Anterior cingulate cortex (tissue), 58 donors: ENCODE measurements around the gene LYZL4.

Experiments used
- DNase-seq, 58 donors: peaks; one replicate each; lab custom pipeline; 2025; lab: John Stamatoyannopoulos, UW

Gene LYZL4

DNA sequence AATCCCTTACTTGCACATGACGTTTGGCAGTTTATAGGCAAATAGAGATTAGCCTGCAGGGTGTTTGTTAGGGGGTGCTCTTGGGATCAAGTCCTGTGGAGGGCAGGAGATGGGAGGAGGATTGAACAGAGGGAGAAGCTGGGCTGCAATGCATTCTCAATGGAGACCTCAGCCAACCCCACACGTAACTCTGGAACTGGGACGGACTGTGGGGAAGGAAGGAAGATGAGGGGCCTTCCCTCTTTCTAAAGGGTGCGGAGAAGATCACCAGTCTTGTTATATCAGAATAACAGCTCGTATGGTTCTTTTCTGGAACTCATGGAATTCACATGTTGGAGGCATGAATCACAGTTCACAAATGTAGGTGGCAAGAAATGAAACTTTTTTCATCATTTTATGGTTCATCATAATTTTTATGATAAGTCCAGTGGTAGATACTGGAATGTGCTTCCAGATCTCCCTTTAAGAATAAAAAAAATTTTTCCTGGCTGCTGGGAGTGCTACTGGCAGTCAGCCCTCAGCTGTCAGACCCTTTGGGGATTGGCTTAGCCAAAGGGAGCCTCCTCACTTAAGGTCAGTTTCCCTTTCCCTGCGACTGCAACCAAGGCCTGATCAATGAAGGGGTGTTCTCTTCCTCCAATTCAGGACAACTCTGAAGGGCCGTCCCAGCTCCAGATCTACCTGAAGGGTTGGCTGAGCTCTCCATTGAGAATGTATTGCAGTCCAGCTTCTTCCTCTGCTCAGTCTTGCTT, 20.5 kb upstream of the LYZL4 start:
- no peak for DNase-seq

DNA sequence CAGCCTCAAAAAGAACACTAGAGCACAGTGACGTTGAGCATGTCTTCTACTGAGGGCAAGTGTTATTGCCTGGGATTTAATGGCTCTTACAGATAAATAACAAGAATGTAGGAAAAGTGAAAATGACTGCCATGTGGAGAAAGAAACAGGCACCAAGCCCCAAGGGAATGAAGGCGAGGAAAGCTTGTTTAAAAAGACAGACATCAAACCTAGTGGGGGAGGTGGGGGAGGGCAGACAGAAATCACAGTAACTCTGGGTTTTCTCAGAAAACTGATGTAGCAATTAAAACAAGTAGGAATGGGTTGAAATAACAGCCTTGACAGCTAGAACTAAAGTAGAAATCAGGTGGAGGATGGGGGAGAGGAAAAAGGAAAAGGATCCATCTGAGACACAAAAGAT, 18.4 kb upstream of the LYZL4 start:
- no peak for DNase-seq

DNA sequence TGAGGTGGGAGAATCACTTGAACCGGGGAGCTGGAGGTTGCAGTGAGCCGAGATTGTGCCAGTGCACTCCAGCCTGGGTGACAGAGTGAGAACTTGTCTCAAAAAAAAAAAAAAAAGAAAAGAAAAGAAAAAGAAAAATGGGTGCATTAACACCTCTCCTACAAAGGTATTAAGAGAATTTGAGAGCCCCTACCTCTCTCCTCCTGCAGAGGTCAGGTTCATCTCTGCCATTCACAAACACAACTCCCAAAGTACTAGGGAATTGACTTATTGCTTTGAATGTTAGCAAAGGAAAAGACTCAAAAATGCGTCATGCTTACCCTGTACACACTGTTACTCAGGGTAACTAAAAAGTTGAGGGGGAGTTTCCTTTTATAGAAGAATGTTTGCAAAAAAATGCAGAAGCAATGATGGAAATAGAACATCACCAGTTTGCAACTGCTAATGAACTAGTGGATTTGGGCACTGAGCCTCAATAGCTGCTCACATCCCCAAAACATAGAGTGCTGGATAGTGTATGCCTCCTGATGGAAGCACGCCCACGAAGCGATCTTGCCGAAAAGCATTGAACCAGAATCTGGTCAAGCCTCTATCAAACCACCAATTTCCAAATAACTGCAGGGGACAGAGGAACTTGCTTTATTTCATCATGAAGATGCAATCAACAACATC, 15.5 kb upstream of the LYZL4 start:
- peak in 9 of 58 donors; percentile 3 to 33 (median 8) for DNase-seq

DNA sequence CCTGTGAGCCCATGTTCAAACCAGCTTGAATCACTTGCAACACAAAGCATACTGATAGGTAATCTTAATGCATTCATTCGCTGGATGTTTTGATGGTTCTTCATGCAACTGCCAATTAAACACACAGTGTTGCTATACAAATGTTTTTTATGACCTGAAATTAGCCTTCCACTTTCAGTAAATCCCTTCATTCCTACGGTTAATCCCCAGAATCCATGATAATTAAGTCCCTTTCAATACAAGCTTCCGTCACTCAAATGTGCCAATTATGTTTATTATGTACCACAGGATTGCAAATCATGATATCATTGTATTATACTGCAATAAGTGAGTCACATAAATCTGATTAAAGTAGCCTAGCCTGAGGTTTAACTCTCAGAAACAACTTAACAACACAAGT, 14.5 kb upstream of the LYZL4 start:
- DNase-seq = no peak

DNA sequence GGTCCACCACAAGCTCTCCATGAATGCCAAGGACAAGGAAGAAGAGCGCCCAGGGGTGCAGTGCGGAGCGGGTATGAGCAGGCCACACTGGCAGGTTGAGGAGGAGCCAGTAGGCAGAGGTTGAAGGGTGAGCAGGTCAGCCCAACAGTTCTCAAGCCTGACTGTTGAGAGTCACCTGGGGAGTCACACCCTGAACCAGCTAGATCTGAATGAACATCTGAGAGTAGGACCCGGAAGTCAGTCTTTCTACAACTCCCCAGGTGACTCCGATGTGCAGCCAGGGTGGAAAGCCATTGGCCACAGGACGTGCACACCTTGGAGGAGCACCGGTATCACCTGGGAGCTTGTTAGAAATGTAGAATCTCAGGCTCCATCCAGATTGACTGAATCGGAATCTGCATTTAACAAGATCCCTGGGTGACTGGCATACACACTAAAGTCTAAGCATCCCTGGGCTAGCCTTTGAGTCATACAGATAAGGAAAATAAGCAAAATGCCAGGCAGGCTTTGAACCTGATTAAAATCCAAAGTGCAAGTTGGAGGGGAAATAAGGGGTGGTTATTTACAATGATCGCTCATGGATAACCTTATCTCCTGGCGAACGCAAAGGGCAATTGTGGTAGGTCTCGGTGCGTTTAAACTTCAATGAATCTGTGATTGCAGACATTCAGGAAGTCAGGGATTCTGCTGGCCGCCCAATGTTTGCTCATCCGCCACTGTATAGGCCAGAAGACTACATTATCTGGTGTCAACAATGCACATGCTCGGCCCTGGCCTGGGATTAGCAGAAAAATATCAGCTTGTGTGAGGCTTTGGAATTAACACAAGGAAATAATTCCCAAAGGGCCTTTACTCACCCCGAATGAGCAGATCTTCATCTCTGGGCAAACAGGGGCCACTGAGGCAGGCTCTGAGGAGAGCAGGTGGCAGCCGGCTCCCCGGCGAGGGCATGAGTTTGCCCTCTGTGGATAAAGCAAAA, 11.7 kb upstream of the LYZL4 start:
- no peak for DNase-seq

DNA sequence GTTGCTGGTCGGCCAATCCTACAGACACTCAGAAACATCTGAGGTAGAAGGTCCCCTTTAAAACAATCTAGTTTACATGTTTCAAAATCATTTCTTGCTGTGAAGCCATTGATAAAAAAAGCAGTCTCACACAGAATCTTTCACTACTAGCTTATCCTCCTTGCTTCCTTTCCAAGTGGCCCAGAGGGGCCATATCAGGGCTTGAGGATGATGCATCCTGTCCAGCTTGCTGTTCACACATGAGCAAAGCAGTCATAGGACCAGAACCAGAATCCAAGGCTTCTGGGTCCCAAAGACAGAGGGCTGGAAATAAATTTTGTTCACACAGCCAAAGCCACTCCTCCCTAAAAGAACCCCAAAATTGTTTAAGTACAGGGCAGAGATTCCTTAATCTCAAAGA, 9.2 kb upstream of the LYZL4 start:
- no peak for DNase-seq

DNA sequence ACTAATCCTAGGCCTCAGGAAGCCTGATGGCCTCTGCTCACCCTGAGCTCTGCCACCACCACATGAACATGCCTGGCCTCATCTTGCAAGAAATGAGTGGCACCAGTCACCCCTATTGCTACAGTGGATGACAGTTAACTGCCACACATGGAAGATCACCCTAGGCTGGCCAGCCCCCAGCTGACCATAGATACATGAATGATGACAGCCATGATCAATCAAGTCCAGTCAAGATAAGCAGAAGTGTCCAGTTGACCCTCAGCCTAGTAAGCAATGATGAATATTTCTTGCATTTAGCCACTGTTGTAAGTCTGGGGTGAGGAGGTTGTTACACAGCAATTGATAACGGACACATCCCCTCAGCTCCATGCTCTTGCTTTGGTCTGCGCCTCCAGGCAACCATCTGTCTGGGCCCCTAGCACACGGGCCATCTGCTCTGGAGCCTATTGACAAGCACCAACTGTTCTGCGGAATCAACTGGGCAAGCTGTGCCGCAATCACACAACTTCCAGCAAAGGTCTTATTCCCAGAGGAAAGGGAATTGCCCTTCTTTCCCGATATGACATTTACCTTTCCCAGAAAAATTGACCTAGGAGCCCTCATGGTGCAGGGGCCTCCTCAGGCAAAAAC, 2.2 kb upstream of the LYZL4 start:
- DNase-seq = no peak

DNA sequence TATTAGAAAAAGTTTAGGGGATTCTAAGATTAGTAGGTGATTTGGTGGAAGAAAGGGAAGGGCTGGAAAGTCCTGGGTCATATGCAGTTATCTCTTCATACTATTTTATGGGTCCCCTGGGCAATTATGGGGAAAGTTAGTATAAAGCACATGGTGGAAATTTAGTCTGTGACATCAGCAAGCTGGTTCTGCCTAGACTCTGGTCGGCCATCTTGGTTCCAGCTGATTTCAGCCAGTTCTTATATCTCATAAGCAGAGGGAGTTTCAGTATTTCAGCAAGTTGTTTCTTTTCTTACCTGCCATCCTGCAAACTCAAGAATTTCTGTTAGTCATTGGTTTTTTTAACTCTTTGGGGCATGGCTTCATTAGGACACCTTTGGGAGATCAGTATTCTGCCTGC, 1.0 kb upstream of the LYZL4 start:
- no peak for DNase-seq

DNA sequence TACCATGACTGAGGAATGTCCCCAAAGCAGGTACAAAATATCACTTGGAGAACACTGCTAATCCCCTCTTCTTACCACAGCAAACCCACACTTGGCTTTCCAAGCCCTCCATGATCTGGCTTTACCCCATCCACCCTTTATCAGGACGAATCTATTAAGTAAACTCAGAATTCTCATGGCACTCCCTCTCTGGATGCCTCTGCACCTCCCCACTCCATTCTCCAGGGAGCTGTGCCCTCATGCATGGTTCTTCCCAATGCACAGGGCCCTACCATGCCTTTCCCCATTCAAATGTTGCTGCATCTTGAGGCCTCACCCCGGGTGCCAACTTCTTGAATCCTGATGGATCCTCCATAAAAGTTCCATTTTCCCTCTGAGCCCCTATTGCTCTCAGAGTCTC, 2.3 kb downstream of the LYZL4 start:
- no peak for DNase-seq

DNA sequence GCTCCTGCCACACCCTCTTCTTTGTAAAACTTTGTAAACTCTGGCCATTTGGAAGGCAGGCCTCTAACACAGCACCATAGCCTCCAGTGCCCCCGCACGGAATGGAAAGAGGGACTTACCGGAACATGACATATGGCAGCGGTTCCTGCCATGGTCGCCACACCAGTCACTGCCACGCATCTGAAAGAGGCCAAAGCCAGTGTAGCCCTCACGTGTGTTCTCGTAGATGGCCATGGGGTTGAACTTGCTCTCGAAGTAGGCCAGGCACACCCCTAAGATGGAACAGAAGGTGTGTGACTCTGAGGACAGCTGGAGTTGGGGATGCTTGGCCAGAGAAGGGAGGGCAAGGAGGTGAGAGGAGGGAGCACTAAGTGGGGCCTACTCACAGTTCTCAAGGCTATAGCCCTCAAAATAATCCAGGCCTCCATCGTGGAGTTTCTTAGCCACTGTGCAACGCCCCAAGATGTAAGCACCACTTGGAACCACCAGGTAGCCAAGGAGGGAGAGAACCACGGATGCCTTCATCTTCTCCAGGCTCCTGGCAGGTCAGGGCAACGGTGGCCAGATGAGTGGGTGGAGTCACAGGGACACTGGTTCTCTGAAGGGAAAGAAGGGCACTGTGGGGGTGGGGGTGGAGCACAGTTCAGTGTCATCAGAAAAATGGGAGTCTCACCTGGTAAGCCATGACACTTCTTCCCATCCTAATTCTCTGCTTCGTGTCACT, 3.5 kb downstream of the LYZL4 start:
- DNase-seq = no peak

DNA sequence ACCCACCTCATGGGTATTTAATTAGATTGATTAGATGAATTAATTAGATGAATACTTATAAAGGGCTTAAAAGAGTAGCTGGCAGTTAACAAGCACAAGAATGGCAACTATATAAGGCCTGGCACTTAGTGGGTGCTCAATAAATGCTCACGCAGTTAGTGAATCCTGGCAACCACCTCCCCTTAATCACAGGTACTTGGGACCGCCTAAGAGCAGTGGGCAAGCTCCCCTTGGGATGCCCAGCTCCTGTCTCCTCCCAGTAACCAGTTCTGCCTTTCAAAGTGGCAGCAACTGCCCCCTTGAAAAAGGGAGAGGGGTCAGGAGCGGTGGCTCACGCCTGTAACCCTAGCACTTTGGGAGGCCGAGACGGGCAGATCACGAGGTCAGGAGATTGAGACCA, 4.6 kb downstream of the LYZL4 start:
- DNase-seq = no peak

DNA sequence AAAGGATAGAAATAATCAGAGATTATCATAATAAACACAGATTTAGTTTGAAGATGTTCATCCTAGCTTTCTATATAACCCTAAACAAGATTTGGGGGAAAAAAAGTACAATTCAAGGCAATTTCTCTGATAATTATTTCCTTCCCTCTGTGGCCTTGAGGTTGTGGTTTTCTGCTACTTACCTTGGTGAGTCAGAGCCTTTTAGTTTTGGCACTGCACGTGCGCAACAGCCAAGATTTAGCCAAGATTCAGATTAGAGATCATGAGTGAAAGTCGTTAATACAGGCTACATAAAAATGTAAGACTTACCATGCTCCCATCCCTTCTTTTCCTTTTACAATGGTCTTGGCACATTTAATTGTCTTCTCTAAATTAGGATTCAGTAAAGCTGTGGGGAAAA, 6.7 kb downstream of the LYZL4 start:
- no peak for DNase-seq

DNA sequence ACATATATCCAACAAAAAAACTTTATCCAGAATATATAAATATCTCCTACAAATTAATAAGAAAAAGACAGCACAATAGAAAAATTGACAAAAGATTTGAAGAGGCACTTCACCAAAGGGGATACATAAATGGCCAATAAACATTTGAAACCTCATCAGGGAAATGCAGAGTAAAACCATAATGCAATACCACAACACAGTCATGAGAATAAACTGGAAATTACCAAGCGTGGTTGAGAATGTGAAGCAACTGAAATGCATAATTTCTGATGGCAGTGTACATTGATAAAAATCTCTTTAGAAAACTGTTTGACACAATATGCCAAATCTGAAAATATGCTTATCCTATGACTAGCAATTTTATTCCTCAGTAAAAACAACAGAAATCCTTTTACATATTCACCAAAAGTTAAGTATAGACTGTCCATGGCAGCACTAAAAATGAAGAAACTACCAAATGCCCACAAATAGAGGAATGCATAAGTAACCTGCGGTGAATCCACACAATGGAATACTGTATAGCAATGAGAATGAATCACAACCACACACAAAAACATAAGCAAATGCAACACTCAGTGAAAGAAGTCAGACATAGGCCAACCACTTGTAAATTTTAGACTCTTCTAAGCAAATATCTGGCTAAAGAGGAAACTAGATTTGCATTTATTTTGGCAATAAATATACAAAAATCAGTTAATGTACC, 7.9 kb downstream of the LYZL4 start:
- no peak for DNase-seq

DNA sequence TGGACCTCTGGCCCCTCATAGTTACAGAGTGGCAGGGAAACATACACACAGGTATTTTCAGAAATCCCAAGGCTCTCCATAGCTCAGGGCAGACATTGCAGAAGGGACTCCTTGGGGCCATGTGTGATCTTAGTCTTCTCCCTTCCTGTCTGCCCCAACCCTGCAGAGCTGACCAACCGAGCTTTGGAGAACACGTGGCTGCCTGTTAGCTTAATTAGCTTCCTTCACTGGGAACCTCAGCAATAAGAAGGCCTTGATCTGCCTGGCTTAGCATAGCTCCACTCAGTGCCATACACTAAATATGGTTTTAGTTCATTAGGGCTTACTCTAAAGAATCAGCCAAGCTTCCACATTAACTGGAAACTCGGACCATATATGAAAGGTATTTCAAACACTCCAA, 12.3 kb downstream of the LYZL4 start:
- DNase-seq = no peak

DNA sequence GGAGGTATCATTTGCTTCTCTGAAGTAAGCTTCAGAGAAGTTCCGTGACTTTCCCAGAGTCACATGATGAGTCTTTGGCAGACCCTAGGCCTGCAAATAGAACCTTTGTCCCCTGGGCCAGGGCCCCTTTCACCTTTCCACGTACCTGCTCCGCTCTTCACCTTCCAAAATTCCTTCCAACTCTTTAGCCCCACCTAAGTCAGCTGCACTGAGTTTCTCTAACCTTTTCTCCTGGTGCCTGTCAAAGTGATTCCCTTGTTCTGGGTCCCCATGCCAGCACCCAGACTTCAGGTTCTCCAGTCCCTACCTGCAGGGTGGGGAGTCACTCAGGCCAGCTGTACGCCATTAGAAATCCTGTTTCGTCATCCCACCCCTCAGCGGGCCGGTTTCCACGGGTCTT, 12.8 kb downstream of the LYZL4 start:
- no peak for DNase-seq

DNA sequence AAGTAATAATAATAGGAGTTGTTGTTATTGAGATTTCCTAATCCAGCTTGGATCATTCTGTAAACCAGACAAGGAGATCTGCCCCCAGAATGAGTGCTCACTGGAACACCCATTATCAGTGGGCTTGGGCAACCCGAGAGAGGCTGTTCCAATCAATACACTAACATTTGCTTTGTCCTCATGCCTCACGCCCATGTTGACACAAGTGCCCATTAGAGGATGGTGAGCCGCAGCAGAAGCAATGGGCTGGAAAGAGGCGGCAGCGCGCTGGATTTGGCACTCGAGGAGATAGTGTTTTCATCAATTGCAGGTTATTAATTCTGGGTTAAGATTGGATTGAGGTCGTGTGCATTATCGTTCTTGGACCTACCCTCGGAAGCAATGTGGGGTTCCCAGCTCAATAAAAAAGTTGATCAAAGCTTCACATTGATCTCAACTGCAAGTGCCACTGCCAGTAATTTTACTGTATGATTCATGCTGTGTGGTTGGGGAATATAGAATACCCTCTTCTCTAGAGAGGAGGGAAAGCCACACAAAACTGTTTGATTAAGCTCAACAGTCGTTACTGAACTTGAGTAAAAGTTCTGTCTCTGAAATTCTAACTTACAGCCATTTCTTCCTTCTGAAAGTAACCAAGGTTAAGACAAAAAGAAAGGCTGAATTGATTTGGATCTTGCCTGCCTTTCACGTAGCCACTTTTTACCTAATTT, 15.7 kb downstream of the LYZL4 start:
- no peak for DNase-seq

DNA sequence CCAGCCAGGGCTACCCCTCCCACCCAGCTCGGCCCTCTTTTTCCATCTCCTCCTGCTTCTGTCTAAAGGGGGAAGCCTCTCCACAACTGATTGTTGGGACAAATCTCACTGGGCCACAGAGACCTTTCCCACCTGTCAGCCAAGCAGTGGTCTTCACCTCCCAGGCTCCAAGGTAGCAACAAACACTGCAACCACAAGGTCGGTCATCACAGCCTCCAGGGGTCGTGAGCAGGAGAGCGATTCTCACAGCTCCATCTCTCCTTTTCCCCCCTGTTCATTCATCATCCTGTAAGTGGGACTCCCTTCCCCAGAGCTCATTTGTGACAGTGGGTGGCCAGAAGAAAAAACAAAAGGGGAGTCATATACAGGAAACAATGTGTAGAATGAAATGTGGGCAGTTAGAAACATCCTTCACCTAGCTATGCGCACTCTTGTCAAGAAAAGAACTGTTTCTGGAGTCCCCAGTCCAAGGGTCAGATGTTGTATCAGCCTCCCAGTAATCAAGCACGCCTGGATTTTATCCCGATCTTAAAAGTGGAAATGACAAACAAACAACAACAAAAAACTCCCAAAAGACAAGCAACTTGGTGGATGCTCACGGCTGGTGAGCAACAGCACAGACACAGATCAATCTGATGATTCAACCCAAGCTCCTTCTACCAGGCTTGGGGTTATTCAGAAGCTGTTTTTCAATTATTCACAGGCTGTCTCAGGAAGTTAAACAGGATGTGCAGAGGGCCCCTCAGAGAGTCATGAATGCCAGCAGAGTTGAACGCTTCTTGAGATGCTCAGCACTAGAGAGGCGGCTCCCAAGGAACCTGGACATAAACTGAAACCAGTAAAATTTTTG, 22.4 kb downstream of the LYZL4 start:
- no peak for DNase-seq

DNA sequence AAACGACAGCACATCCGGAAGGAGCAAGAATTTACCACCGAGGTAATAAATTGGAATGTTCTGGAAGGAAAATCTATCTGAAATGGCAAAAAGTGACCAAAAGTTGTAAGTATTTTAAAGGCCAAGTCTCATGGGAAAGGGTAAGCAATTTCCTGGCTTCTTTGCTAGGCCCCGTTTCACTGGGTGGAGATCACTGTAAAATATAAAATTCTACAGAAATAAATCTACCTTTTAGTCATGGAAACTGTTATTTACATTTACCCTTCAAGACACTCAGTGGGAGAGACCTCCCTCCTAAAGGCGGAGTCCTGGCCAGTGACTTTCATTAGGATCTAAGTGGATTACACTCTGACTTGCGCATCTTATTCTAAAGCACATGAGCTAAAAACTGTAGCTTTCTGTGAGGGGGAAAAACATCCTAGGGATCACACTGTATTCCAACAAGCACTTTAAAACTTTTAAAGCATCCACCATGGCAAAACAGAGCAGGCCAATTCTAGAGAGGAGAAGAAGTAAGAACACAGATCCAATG, 28.8 kb downstream of the LYZL4 start:
- DNase-seq = no peak
